GM12878 (cell line): ENCODE data around the gene KREMEN2. TPM values are rescaled to one million over a fixed set of nuclear protein-coding genes. Genes with fewer than 3 reads are reported as not detected.

Source experiments
- CEBPB ChIP-seq, 2 experiments: fragments of 150-350 bp in 1 of 2; IDR thresholded peaks; 2 replicates each; pipeline ENCODE4 v1.6.1; 2012 to 2014; ENCODE audit warnings: low read depth in 2 of 2, low read length in 2 of 2, borderline replicate concordance in 1 of 2, inconsistent platforms in 1 of 2
- CHD1 ChIP-seq: IDR thresholded peaks from 2 replicates; pipeline ENCODE4 v1.6.1; 2012; ENCODE audit warnings: low read depth, low read length, improper control_type of control experiment
- NBN ChIP-seq: fragments of 450-650 bp; IDR thresholded peaks from 2 replicates; pipeline ENCODE4 v1.6.1; 2016
- polyA plus RNA-seq, 11 experiments: library from polyadenylated mRNA; depleted of rRNA in 4 of 11; unstranded in 6 of 11; stranded (reverse) in 5 of 11; fragments of >200 nt; fragmentation: Nextera tagmentation in 4 of 11; fragmentation: Illumina TruSeq in 1 of 11; extraction: Ambion mirVana in 4 of 11; extraction: Trizol in 1 of 11; gene quantifications; 1 replicate in 1 of 11; 2 replicates in 10 of 11; pipeline versions ENCODE4 v1.2.1 to v1.2.3, GENCODE V29; 2011 to 2016; ENCODE audit warnings: inconsistent platforms in 2 of 11, missing spikeins in 2 of 11, low read depth in 1 of 11
- total RNA-seq, 4 experiments: library from RNA; depleted of rRNA in 3 of 4; stranded (reverse); fragments of >200 nt in 3 of 4; fragmentation: Illumina TruSeq in 1 of 4; extraction: Trizol in 1 of 4; gene quantifications; 2 replicates each; pipeline versions ENCODE4 v1.2.1 to v1.2.3, GENCODE V29; 2013 to 2021
- TF ChIP-seq, protein P1 (sequence below): fragments of 450-650 bp; IDR thresholded peaks from 2 replicates; pipeline ENCODE4 v1.6.1; 2017; ENCODE audit warnings: antibody characterized with exemption, mild to moderate bottlenecking, moderate library complexity
- TF ChIP-seq, protein P2 (sequence below), 3 experiments: IDR thresholded peaks in 2 of 3; conservative IDR thresholded peaks in 1 of 3; 2 replicates each; pipeline ENCODE4 v1.5.1; 2011; ENCODE audit warnings: low read depth in 3 of 3, low read length in 3 of 3, mild to moderate bottlenecking in 3 of 3, control low read depth in 2 of 3, moderate library complexity in 2 of 3, inconsistent platforms in 1 of 3, mixed read lengths in 1 of 3; ENCODE audit not compliant: control insufficient read depth in 2 of 3, insufficient read depth in 1 of 3; ENCODE audit errors: extremely low read depth in 1 of 3

Gene KREMEN2
- total and polyA plus RNA-seq, 10 of the 15 experiments (the other 5 are each of a cell fraction or from before 2014, with no cell fraction given) = 0.06 to 3.7 (median 0.83) TPM; not detected in 2

DNA sequence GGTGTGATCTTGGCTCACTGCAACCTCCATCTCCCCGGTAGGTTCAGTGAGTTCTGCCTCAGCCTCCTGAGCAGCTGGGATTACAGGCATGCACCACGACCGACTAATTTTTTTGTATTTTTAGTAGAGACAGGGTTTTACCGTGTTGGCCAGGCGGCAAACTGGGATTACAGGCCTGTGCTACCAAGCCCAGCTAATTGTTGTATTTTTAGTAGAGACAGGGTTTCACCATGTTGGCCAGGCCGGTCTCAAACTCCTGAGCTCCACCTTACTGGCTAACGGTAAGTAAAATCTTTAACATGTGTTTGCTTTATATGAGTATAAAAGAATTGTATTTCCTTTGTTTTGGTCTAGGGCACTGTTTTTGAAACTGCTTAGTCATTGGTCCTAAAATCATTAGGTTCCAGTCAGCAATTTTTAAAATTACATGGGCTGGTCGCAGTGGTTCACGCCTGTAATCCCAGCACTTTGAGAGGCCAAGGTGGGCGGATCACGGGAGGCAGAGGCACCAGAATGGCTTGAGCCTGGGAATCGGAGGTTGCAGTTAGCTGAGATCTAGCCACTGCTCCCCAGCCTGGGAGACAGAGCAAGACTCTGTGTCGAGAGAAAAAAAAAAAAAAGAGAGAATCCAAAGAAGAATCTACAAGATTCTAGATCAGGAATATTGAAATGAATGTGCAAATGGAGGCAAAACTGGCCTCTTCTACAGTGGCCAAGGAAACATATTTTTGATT is 48.7 kb upstream of the KREMEN2 start (continued):
- no peak for TF ChIP-seq CEBPB (IDR thresholded peaks at IDR 0.05; ENCODE audit: borderline replicate concordance in 1 of 2, low read depth in 2 of 2, low read length in 2 of 2)
- TF ChIP-seq NBN = no peak
- TF ChIP-seq, protein P1, sequence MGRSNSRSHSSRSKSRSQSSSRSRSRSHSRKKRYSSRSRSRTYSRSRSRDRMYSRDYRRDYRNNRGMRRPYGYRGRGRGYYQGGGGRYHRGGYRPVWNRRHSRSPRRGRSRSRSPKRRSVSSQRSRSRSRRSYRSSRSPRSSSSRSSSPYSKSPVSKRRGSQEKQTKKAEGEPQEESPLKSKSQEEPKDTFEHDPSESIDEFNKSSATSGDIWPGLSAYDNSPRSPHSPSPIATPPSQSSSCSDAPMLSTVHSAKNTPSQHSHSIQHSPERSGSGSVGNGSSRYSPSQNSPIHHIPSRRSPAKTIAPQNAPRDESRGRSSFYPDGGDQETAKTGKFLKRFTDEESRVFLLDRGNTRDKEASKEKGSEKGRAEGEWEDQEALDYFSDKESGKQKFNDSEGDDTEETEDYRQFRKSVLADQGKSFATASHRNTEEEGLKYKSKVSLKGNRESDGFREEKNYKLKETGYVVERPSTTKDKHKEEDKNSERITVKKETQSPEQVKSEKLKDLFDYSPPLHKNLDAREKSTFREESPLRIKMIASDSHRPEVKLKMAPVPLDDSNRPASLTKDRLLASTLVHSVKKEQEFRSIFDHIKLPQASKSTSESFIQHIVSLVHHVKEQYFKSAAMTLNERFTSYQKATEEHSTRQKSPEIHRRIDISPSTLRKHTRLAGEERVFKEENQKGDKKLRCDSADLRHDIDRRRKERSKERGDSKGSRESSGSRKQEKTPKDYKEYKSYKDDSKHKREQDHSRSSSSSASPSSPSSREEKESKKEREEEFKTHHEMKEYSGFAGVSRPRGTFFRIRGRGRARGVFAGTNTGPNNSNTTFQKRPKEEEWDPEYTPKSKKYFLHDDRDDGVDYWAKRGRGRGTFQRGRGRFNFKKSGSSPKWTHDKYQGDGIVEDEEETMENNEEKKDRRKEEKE = no peak
- TF ChIP-seq, protein P2, sequence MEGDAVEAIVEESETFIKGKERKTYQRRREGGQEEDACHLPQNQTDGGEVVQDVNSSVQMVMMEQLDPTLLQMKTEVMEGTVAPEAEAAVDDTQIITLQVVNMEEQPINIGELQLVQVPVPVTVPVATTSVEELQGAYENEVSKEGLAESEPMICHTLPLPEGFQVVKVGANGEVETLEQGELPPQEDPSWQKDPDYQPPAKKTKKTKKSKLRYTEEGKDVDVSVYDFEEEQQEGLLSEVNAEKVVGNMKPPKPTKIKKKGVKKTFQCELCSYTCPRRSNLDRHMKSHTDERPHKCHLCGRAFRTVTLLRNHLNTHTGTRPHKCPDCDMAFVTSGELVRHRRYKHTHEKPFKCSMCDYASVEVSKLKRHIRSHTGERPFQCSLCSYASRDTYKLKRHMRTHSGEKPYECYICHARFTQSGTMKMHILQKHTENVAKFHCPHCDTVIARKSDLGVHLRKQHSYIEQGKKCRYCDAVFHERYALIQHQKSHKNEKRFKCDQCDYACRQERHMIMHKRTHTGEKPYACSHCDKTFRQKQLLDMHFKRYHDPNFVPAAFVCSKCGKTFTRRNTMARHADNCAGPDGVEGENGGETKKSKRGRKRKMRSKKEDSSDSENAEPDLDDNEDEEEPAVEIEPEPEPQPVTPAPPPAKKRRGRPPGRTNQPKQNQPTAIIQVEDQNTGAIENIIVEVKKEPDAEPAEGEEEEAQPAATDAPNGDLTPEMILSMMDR (IDR thresholded peaks at IDR 0.05 in 2 of 3, conservative IDR thresholded peaks at IDR 0.05 in 1 of 3; ENCODE audit: control insufficient read depth in 2 of 3, extremely low read depth in 1 of 3, insufficient read depth in 1 of 3, low read depth in 3 of 3, low read length in 3 of 3) = no peak
- no peak for TF ChIP-seq CHD1
